Kidney capillary endothelial cell (primary cell): ENCODE measurements around the gene TSHR.

Source experiments
- DNase-seq: peaks from one replicate; pipeline ENCODE4 v3.0.0-alpha.2; 2018; ENCODE audit warnings: low spot score

The TSHR gene

GRCh38 chr14:81178063-81178462, 222.6 kb downstream of the TSHR start:
- no peak for DNase-seq

GRCh38 chr14:81179631-81180030, 224.2 kb downstream of the TSHR start:
- no peak for DNase-seq

- no peak for DNase-seq
These were observed 232.6 kb downstream of the TSHR start for GRCh38 chr14:81187832-81188522.

GRCh38 chr14:81192594-81192993, 237.2 kb downstream of the TSHR start:
- no peak for DNase-seq

- peak; percentile 4 for DNase-seq
These were observed 238.7 kb downstream of the TSHR start for GRCh38 chr14:81193924-81194633.
